Neuronal stem cell (in vitro differentiated cells): ENCODE results near the gene ATP1B2.
A peak's percentile ranks its signal among the peaks of the same experiment; 100 is the strongest.

Source experiments
- DNase-seq: peaks from one replicate; pipeline ENCODE4 v3.0.0-alpha.2; 2013; ENCODE audit warnings: low spot score
- H2AFZ ChIP-seq: one replicate; pipeline ENCODE4 v1.6.1; 2013; ENCODE audit warnings: mild to moderate bottlenecking, low read length, inconsistent platforms
- H2AK5ac ChIP-seq: 2 replicates; pipeline ENCODE4 v1.6.1; 2013; ENCODE audit warnings: low read depth, mild to moderate bottlenecking, inconsistent platforms, low read length, moderate library complexity, mixed read lengths
- H2BK120ac ChIP-seq: 2 replicates; pipeline ENCODE4 v1.6.1; 2013; ENCODE audit warnings: low read depth, mild to moderate bottlenecking, inconsistent platforms, low read length, moderate library complexity, mixed read lengths
- H2BK12ac ChIP-seq: one replicate; pipeline ENCODE4 v1.6.1; 2013; ENCODE audit warnings: low read length, inconsistent platforms
- H2BK15ac ChIP-seq: 2 replicates; pipeline ENCODE4 v1.6.1; 2013; ENCODE audit warnings: mild to moderate bottlenecking, low read length, inconsistent platforms, mixed read lengths
- H2BK5ac ChIP-seq: one replicate; pipeline ENCODE4 v1.6.1; 2013; ENCODE audit warnings: inconsistent platforms, mild to moderate bottlenecking, low read length, moderate library complexity
- H3K14ac ChIP-seq: one replicate; pipeline ENCODE4 v1.6.1; 2013; ENCODE audit warnings: low read length, inconsistent platforms
- H3K18ac ChIP-seq: 2 replicates; pipeline ENCODE4 v1.6.1; 2013; ENCODE audit warnings: low read length, inconsistent platforms
- H3K23ac ChIP-seq: 2 replicates; pipeline ENCODE4 v1.6.1; 2013; ENCODE audit warnings: low read depth, mild to moderate bottlenecking, mixed read lengths, low read length, inconsistent platforms; ENCODE audit not compliant: poor library complexity
- H3K27ac ChIP-seq: replicated peaks from 3 replicates; pipeline ENCODE4 v1.5.1; 2013; ENCODE audit warnings: low read length, inconsistent platforms
- H3K27me3 ChIP-seq, 3 experiments: 2 replicates each; pipeline ENCODE4 v1.6.1; 2013; ENCODE audit warnings: low read length in 3 of 3, mild to moderate bottlenecking in 2 of 3, inconsistent platforms in 1 of 3, low read depth in 1 of 3, mixed read lengths in 1 of 3, moderate library complexity in 1 of 3; ENCODE audit not compliant: control insufficient read depth in 3 of 3, insufficient read depth in 3 of 3
- H3K36me3 ChIP-seq, 2 donors: replicated peaks in 1 of 2; 2 replicates each; pipeline ENCODE4 v1.6.1; 2013; ENCODE audit warnings: low read length in 2 of 2; ENCODE audit not compliant: control insufficient read depth in 2 of 2, insufficient read depth in 2 of 2
- H3K4ac ChIP-seq: 2 replicates; pipeline ENCODE4 v1.6.1; 2013; ENCODE audit warnings: inconsistent platforms, mild to moderate bottlenecking, low read length, moderate library complexity
- H3K4me1 ChIP-seq, 2 donors: 1 replicate in 1 of 2; 2 replicates in 1 of 2; pipeline ENCODE4 v1.6.1; 2013; ENCODE audit warnings: low read length in 2 of 2, low read depth in 1 of 2; ENCODE audit not compliant: control insufficient read depth in 2 of 2, insufficient read depth in 1 of 2
- H3K4me2 ChIP-seq: one replicate; pipeline ENCODE4 v1.6.1; 2013; ENCODE audit warnings: mild to moderate bottlenecking, low read length, inconsistent platforms; ENCODE audit not compliant: insufficient read depth, poor library complexity, severe bottlenecking
- H3K4me3 ChIP-seq, 2 donors: 2 replicates each; pipeline ENCODE4 v1.5.1; 2013; ENCODE audit warnings: low read length in 2 of 2, mild to moderate bottlenecking in 2 of 2, inconsistent platforms in 1 of 2, moderate library complexity in 1 of 2
- H3K79me1 ChIP-seq: one replicate; pipeline ENCODE4 v1.6.1; 2013; ENCODE audit warnings: low read depth, mild to moderate bottlenecking, inconsistent platforms, low read length, moderate library complexity
- H3K9ac ChIP-seq: one replicate; pipeline ENCODE4 v1.6.1; 2013; ENCODE audit warnings: mild to moderate bottlenecking, low read depth, low read length, inconsistent platforms; ENCODE audit not compliant: poor library complexity
- H3K9me3 ChIP-seq, 2 donors: replicated peaks in 1 of 2; 2 replicates each; pipeline versions ENCODE3 to v1.6.1; 2013; ENCODE audit warnings: low read length in 2 of 2, mild to moderate bottlenecking in 2 of 2, inconsistent platforms in 1 of 2, low read depth in 1 of 2, mixed read lengths in 1 of 2, moderate library complexity in 1 of 2; ENCODE audit not compliant: control insufficient read depth in 2 of 2, insufficient read depth in 1 of 2
- H4K8ac ChIP-seq: one replicate; pipeline ENCODE4 v1.6.1; 2013; ENCODE audit warnings: low read depth, mild to moderate bottlenecking, inconsistent platforms, low read length, moderate library complexity
- H4K91ac ChIP-seq: one replicate; pipeline ENCODE4 v1.6.1; 2013; ENCODE audit warnings: low read length, low read depth, mild to moderate bottlenecking, inconsistent platforms; ENCODE audit not compliant: poor library complexity
- WGBS, 2 donors: extraction: QIAGEN DNeasy Blood & Tissue Kit; methylation state at CpG; one replicate each; pipeline ENCODE4 v1.1.7; 2013; ENCODE audit warnings: missing lambda C conversion rate in 2 of 2, mixed read lengths in 1 of 2; ENCODE audit not compliant: insufficient read length in 2 of 2, insufficient replicate concordance in 1 of 2; ENCODE audit errors: extremely low coverage in 2 of 2; 5-methylcytosine and 5-hydroxymethylcytosine counted together

Gene ATP1B2

GRCh38 chr17:7646457-7646856, 4.3 kb upstream of the ATP1B2 start:
- H3K4me2 ChIP-seq, result no peak overlapping the region
- DNase-seq, result no peak
- no peak overlapping the region for H3K14ac ChIP-seq
- peaks cover 4 to 5% of the 10 kb centered on the region in 2 donors for H3K4me1 ChIP-seq
- no peak overlapping the region for H3K4me3 ChIP-seq
- no peak overlapping the region for H4K8ac ChIP-seq
- H3K23ac ChIP-seq, result no peak overlapping the region
- H2AFZ ChIP-seq, result no peak overlapping the region
- H2BK5ac ChIP-seq, result no peak overlapping the region
- WGBS, 2 donors, result no CpG with 5 or more reads among the region's 9 CpGs
- no peak overlapping the region for H3K9ac ChIP-seq
- no peaks in the 10 kb centered on the region for H3K79me1 ChIP-seq
- H3K9me3 ChIP-seq, result no peaks in the 10 kb centered on the region
- H2AK5ac ChIP-seq, result no peak overlapping the region
- H2BK15ac ChIP-seq, result no peak overlapping the region
- peaks cover 0 to 5% (median 0%) of the 10 kb centered on the region in 3 experiments for H3K27me3 ChIP-seq
- H3K18ac ChIP-seq, result no peak overlapping the region
- H2BK12ac ChIP-seq, result no peak overlapping the region
- no peak overlapping the region for H2BK120ac ChIP-seq
- H3K4ac ChIP-seq, result no peak overlapping the region
- H3K36me3 ChIP-seq, result no peaks in the 10 kb centered on the region
- H4K91ac ChIP-seq, result no peak overlapping the region
- H3K27ac ChIP-seq, result no peak overlapping the region

DNA sequence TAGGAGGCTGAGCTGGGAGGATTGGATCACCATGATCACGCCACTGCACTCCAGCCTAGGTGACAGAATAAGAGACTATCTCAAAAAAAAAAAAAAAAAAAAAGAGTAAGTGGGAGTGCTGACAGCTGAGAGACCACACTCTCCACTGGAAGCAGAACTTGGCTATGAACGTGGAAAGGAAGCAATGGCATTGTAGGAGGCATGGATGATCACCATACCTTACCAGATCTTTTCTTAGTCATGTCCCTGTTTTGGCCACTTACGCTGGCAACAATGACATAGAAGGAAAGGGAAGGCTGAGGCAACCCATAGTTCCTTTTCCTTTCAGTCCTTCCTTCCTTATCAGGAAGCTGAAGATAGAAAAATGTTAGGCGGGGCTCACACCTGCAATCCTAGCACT, 3.7 kb upstream of the ATP1B2 start:
- H3K36me3 ChIP-seq, result no peaks in the 10 kb centered on the region
- H3K79me1 ChIP-seq, result no peaks in the 10 kb centered on the region
- H4K91ac ChIP-seq, result no peak overlapping the region
- no CpG with 5 or more reads among the region's 4 CpGs for WGBS, 2 donors
- DNase-seq, result no peak
- no peak overlapping the region for H2BK120ac ChIP-seq
- no peak overlapping the region for H3K4me3 ChIP-seq
- no peak overlapping the region for H3K4ac ChIP-seq
- H2AK5ac ChIP-seq, result no peak overlapping the region
- H3K23ac ChIP-seq, result no peak overlapping the region
- H3K4me1 ChIP-seq, result peaks cover 4 to 6% of the 10 kb centered on the region in 2 donors
- no peak overlapping the region for H2BK5ac ChIP-seq
- no peak overlapping the region for H2BK15ac ChIP-seq
- no peak overlapping the region for H3K27ac ChIP-seq
- no peak overlapping the region for H2BK12ac ChIP-seq
- H3K4me2 ChIP-seq, result no peak overlapping the region
- H4K8ac ChIP-seq, result no peak overlapping the region
- no peak overlapping the region for H3K14ac ChIP-seq
- no peak overlapping the region for H3K18ac ChIP-seq
- H2AFZ ChIP-seq, result no peak overlapping the region
- peaks cover 0 to 5% (median 0%) of the 10 kb centered on the region in 3 experiments for H3K27me3 ChIP-seq
- no peak overlapping the region for H3K9ac ChIP-seq
- H3K9me3 ChIP-seq, result no peaks in the 10 kb centered on the region

DNA sequence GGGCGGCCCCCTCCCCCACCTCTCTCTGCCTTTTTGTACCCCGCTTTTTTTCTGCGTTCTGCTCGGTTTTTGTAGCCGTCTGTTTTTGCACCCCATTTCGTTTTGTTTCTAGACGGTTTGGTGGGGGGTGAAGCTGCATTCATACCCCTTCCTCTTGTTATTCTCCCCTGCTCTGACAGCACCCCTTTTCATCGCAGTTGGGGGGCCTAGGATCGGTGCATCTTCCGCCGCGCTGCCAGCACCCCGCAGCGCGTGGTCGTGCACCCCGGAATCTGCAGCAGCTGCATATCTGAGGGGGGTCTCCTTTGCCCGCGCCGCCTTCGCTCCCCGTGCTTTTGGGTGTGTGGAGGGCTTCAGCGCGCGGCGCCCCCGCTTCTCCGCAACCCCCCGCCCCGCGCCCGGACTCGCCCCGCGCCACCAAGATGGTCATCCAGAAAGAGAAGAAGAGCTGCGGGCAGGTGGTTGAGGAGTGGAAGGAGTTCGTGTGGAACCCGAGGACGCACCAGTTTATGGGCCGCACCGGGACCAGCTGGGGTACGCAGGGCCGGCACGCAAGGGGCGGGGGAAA, 455 bp downstream of the ATP1B2 start:
- no CpG with 5 or more reads among the region's 45 CpGs for WGBS, 2 donors
- no peak for DNase-seq
- no peak overlapping the region for H3K27ac ChIP-seq

GRCh38 chr17:7651665-7652387, 1.1 kb downstream of the ATP1B2 start:
- H3K9ac ChIP-seq, result peak overlapping the region; percentile 86
- peaks cover 11 to 16% of the 10 kb centered on the region in 2 donors for H3K4me1 ChIP-seq
- no peak overlapping the region for H3K4ac ChIP-seq
- H3K23ac ChIP-seq, result peak overlapping the region; percentile 97
- no peaks in the 10 kb centered on the region for H3K79me1 ChIP-seq
- H3K36me3 ChIP-seq, result peaks cover 2 to 7% of the 10 kb centered on the region in 2 donors
- peak overlapping the region; percentile 8 for H2BK15ac ChIP-seq
- peak overlapping the region; percentile 53 for H2AK5ac ChIP-seq
- no CpG with 5 or more reads among the region's 54 CpGs for WGBS, 2 donors
- no peak overlapping the region for H4K8ac ChIP-seq
- no peak overlapping the region for H4K91ac ChIP-seq
- H3K27me3 ChIP-seq, result peaks cover 0 to 5% (median 0%) of the 10 kb centered on the region in 3 experiments
- peak; percentile 40 for DNase-seq
- peak overlapping the region; percentile 65 to 89 for H3K4me3 ChIP-seq
- no peaks in the 10 kb centered on the region for H3K9me3 ChIP-seq
- peak overlapping the region; percentile 98 for H3K18ac ChIP-seq
- no peak overlapping the region for H3K27ac ChIP-seq
- H3K14ac ChIP-seq, result peak overlapping the region; percentile 95
- peak overlapping the region; percentile 57 for H2BK5ac ChIP-seq
- H2BK12ac ChIP-seq, result no peak overlapping the region
- peak overlapping the region; percentile 90 for H2AFZ ChIP-seq
- H3K4me2 ChIP-seq, result peak overlapping the region; percentile 100
- H2BK120ac ChIP-seq, result peak overlapping the region; percentile 22

More for the DNA sequence above, 455 bp downstream of the ATP1B2 start:
- Histone ChIP-seq H3K4me3 (peak overlapping the region; percentile 65 to 89), H2BK12ac (no peak overlapping the region), H3K23ac (peak overlapping the region; percentile 97), H3K4me1 (peaks cover 8 to 11% of the 10 kb centered on the region in 2 donors), H4K8ac (no peak overlapping the region), H3K18ac (peak overlapping the region; percentile 98), H2BK120ac (peak overlapping the region; percentile 22), H2AFZ (peak overlapping the region; percentile 90), H3K27me3 (peaks cover 0 to 5% (median 0%) of the 10 kb centered on the region in 3 experiments), H3K36me3 (peaks cover 2 to 7% of the 10 kb centered on the region in 2 donors), H2BK5ac (peak overlapping the region; percentile 57), H3K4ac (no peak overlapping the region), H3K9ac (peak overlapping the region; percentile 86), H3K14ac (peak overlapping the region; percentile 95), H4K91ac (no peak overlapping the region), H2BK15ac (peak overlapping the region; percentile 8), H2AK5ac (peak overlapping the region; percentile 53), H3K4me2 (peak overlapping the region; percentile 100), H3K79me1 (no peaks in the 10 kb centered on the region), H3K9me3 (no peaks in the 10 kb centered on the region)
